ENCODE measurements around the gene BEST3. TPM values are rescaled to one million over a fixed set of nuclear protein-coding genes. Genes with fewer than 3 reads are reported as not detected.

BEST3 gene
- total RNA-seq, 1 experiment from 2014 or later, result 0.54 TPM

GRCh38 chr12:69657376-69658137 lies 41.5 kb downstream of the BEST3 start (continued):
- TF ChIP-seq, protein P1, sequence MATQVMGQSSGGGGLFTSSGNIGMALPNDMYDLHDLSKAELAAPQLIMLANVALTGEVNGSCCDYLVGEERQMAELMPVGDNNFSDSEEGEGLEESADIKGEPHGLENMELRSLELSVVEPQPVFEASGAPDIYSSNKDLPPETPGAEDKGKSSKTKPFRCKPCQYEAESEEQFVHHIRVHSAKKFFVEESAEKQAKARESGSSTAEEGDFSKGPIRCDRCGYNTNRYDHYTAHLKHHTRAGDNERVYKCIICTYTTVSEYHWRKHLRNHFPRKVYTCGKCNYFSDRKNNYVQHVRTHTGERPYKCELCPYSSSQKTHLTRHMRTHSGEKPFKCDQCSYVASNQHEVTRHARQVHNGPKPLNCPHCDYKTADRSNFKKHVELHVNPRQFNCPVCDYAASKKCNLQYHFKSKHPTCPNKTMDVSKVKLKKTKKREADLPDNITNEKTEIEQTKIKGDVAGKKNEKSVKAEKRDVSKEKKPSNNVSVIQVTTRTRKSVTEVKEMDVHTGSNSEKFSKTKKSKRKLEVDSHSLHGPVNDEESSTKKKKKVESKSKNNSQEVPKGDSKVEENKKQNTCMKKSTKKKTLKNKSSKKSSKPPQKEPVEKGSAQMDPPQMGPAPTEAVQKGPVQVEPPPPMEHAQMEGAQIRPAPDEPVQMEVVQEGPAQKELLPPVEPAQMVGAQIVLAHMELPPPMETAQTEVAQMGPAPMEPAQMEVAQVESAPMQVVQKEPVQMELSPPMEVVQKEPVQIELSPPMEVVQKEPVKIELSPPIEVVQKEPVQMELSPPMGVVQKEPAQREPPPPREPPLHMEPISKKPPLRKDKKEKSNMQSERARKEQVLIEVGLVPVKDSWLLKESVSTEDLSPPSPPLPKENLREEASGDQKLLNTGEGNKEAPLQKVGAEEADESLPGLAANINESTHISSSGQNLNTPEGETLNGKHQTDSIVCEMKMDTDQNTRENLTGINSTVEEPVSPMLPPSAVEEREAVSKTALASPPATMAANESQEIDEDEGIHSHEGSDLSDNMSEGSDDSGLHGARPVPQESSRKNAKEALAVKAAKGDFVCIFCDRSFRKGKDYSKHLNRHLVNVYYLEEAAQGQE (IDR thresholded peaks at IDR 0.05; ENCODE audit: low read depth), result no peak
- TF ChIP-seq SRF (IDR thresholded peaks at IDR 0.05; ENCODE audit: low read depth) (no peak), CEBPB (IDR thresholded peaks at IDR 0.05; ENCODE audit: low read depth) (no peak), RAD21 (IDR thresholded peaks at IDR 0.05; ENCODE audit: low read depth) (no peak), CBX3 (IDR thresholded peaks at IDR 0.05; ENCODE audit: low read depth) (no peak)

DNA sequence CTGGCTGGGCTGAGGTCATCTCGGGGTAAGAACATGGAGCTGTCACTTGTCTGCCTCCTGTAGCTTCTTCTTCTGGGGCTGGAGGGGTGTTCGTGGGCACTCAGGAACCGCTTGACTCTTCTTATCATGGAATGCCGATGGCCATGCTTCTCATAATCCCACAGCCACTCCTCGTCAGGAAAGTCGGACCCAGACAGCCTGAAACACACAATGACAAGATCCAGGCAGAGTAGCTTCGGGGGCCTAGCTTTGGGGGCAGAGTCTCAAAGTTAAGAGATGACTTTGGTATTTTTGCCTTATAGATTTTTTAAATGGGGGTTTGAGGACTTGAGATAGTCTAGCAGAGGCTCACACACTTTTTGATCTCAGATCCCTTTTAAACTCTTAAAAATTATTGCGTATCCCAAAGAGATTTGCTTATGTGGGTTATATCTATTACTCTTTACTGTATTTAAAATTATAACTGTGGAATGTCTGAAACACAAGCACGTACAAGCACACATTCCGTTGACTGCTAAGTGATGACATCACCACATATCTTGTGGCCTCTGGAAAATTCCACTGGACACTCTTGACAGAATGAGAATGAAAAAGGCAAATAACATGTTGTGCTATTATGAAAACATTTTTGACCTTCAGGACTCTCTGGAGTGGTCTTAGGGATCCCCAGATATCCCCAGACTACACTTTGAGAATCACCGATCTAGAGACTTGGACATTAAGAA lies 43.3 kb downstream of the BEST3 start:
- Histone ChIP-seq H3K9me3 (ENCODE audit: control insufficient read depth in 1 of 2, insufficient read depth in 1 of 2, low read depth in 1 of 2, low read length in 2 of 2) (no peaks in the 10 kb centered on the region), H3K9ac (ENCODE audit: low read length) (no peak overlapping the region), H3K4me1 (ENCODE audit: control insufficient read depth in 1 of 2, insufficient read depth in 2 of 2, low read length in 2 of 2) (peaks cover 3 to 5% of the 10 kb centered on the region in 2 experiments), H3K27ac (ENCODE audit: low read depth, low read length) (no peak overlapping the region), H3K4me3 (replicated peaks in 1 of 2; ENCODE audit: low read depth in 1 of 2, low read length in 2 of 2) (no peak overlapping the region), H3K9me2 (ENCODE audit: insufficient read depth) (no peaks in the 10 kb centered on the region), H3K27me3 (ENCODE audit: insufficient read depth, low read length) (no peaks in the 10 kb centered on the region), H2AFZ (ENCODE audit: low read depth, low read length, poor library complexity, severe bottlenecking) (no peak overlapping the region), H3K4me2 (ENCODE audit: low read length) (0 out of 2 replicates have a peak overlapping the region, but pooled peaks have one; percentile 10), H3K79me2 (ENCODE audit: insufficient read depth, low read length) (no peaks in the 10 kb centered on the region), H3K36me3 (ENCODE audit: control insufficient read depth in 1 of 2, insufficient read depth in 2 of 2, low read length in 2 of 2) (no peaks in the 10 kb centered on the region), H4K20me1 (ENCODE audit: insufficient read depth) (no peaks in the 10 kb centered on the region)
- DNase-seq (ENCODE audit: low read depth, low spot score), result no peak
- ChIA-PET CTCF (interaction anchor here (1.7 kb wide), 1 partner anchor 15 kb away, joined by 5 read pairs; no protein-coding TSS in a partner anchor), RAD21 (ENCODE audit: low non-redundant PET in 1 of 2, low total read pairs in 2 of 2, uncharacterized antibody in 2 of 2, unreplicated experiment in 2 of 2) (no interaction called here), POLR2A (no interaction called here)
- intact Hi-C loops (cut with micrococcal nuclease), result no loop called here
- TF ChIP-seq EZH2phosphoT487 (IDR thresholded peaks at IDR 0.05; ENCODE audit: borderline replicate concordance), result no peak
- 0 out of 2 replicates have a peak, but pooled peaks have one; percentile 13 for TF ChIP-seq ATF3 (IDR thresholded peaks at IDR 0.05)
- BruUV-seq (replicated peaks), result no TSS peak
- ATAC-seq, result no peak
